Suprapubic skin (tissue), 4 donors: ENCODE data around the gene KRT8. TPM values are rescaled to one million over a fixed set of nuclear protein-coding genes. Genes with fewer than 3 reads are reported as not detected.

Experiments used
- DNase-seq, 2 donors: peaks; one replicate each; pipeline ENCODE4 v3.0.0-alpha.2; 2019; ENCODE audit warnings: low spot score in 2 of 2
- H3K27ac ChIP-seq: fragments of 200-600 bp; sonication (generic); one replicate; pipeline ENCODE4 v1.5.1; 2019
- H3K27me3 ChIP-seq: fragments of 200-600 bp; sonication (generic); one replicate; pipeline ENCODE4 v1.5.1; 2019
- H3K36me3 ChIP-seq: fragments of 200-600 bp; sonication (generic); one replicate; pipeline ENCODE4 v1.5.1; 2019
- H3K4me1 ChIP-seq: fragments of 200-600 bp; sonication (generic); one replicate; pipeline ENCODE4 v1.5.1; 2019
- H3K4me3 ChIP-seq: fragments of 200-600 bp; sonication (generic); one replicate; pipeline ENCODE4 v1.5.1; 2019; ENCODE audit warnings: mild to moderate bottlenecking
- H3K9me3 ChIP-seq: fragments of 200-600 bp; sonication (generic); one replicate; pipeline ENCODE4 v1.5.1; 2019
- EP300 ChIP-seq: sonication (generic); formaldehyde crosslinking; IDR thresholded peaks from one replicate; pipeline ENCODE4 v1.6.1; 2017; ENCODE audit warnings: antibody characterized with exemption
- POLR2A ChIP-seq, 2 donors: fragments of 450-650 bp; IDR thresholded peaks; one replicate each; pipeline ENCODE4 v1.6.1; 2017; ENCODE audit warnings: antibody characterized with exemption in 2 of 2, mild to moderate bottlenecking in 2 of 2, moderate library complexity in 2 of 2
- POLR2AphosphoS5 ChIP-seq, 3 donors: sonication (generic); formaldehyde crosslinking; IDR thresholded peaks; one replicate each; pipeline ENCODE4 v1.6.1; 2017; ENCODE audit warnings: antibody characterized with exemption in 3 of 3
- WGBS: methylation state at CpG from one replicate; pipeline ENCODE4 v1.1.5; 2018; 5-methylcytosine and 5-hydroxymethylcytosine counted together
- total RNA-seq, 4 donors: library from RNA; depleted of rRNA; stranded (reverse); fragments of >200 nt; gene quantifications; one replicate each; pipeline ENCODE4 v1.1.0, GENCODE V29; 2016
- TF ChIP-seq, protein P1 (sequence below), 2 donors: fragments of 200-600 bp in 1 of 2; fragments of 450-650 bp in 1 of 2; sonication (generic) in 1 of 2; IDR thresholded peaks; one replicate each; pipeline ENCODE4 v1.5.1; 2016 to 2019; ENCODE audit warnings: antibody characterized with exemption in 2 of 2, mild to moderate bottlenecking in 1 of 2, moderate library complexity in 1 of 2

KRT8 gene
- total RNA-seq, 4 donors from 2014 or later = 49.4 to 93.7 (median 65.9) TPM

DNA sequence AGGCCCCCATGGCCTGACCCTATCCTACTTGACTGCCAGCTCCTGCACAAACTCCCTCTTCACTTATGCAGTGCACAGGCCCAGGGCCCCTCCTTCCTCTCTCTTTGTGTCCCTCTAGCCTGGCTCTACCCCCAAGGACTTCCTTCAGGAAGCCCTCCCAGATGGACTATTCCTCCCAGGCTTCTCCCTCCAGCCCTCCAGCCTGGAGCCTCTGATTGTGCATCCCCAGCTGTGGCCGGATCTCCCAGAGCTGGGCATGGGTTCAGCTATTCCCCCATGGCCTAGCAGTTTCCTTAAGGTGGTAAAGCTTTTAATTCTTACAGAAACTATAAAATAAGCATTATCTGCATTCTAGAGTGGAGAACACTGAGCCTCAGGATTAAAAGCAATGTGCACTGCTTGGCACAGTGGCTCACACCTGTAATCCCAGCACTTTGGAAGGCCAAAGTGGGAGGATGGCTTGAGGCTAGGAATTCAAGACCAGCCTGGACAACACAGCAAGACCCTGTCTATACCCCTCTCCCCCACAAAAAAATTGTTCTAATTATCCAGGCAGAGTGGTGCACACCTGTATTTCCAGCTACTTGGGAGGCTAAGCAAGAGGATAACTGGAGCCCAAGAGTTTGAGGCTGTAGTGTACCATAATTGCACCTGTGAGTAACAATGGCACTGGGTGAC lies 16.8 kb upstream of the KRT8 start:
- DNase-seq = no peak
- Histone ChIP-seq H3K27me3 (no peaks in the 10 kb centered on the region), H3K4me3 (no peak overlapping the region), H3K9me3 (no peaks in the 10 kb centered on the region), H3K36me3 (no peaks in the 10 kb centered on the region), H3K4me1 (peaks cover 1% of the 10 kb centered on the region), H3K27ac (no peak overlapping the region)
- TF ChIP-seq, protein P1, sequence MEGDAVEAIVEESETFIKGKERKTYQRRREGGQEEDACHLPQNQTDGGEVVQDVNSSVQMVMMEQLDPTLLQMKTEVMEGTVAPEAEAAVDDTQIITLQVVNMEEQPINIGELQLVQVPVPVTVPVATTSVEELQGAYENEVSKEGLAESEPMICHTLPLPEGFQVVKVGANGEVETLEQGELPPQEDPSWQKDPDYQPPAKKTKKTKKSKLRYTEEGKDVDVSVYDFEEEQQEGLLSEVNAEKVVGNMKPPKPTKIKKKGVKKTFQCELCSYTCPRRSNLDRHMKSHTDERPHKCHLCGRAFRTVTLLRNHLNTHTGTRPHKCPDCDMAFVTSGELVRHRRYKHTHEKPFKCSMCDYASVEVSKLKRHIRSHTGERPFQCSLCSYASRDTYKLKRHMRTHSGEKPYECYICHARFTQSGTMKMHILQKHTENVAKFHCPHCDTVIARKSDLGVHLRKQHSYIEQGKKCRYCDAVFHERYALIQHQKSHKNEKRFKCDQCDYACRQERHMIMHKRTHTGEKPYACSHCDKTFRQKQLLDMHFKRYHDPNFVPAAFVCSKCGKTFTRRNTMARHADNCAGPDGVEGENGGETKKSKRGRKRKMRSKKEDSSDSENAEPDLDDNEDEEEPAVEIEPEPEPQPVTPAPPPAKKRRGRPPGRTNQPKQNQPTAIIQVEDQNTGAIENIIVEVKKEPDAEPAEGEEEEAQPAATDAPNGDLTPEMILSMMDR (IDR thresholded peaks at IDR 0.05) = no peak
- no peak for TF ChIP-seq EP300
- TF ChIP-seq POLR2AphosphoS5 (IDR thresholded peaks at IDR 0.05) = no peak
- TF ChIP-seq POLR2A (IDR thresholded peaks at IDR 0.05) = no peak
- WGBS = 84% methylated on average over 1 of the region's 1 CpG

DNA sequence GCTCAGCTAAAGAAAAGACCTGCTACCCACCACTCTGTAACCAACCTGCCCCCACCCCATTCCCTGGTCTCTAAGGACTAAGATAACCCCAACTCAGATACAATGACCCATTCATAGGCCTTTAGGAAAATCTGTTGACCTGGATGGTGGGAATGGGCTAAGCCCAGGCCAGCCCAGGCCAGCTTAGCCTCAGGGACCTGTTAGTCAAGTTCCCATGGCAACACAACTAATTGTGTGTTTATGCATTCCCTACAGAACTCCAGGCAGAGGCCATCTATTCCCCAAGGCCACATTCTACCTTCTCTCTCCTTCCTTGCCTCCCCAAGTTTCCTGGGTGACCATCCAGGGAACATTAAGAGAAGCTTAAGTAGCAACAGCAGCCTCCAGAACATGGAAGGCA lies 16.1 kb upstream of the KRT8 start:
- TF ChIP-seq, protein P1 (IDR thresholded peaks at IDR 0.05) = no peak
- no peak for TF ChIP-seq EP300
- TF ChIP-seq POLR2A (IDR thresholded peaks at IDR 0.05) = no peak
- TF ChIP-seq POLR2AphosphoS5 (IDR thresholded peaks at IDR 0.05) = no peak
- Histone ChIP-seq H3K36me3 (no peaks in the 10 kb centered on the region), H3K4me3 (no peak overlapping the region), H3K4me1 (no peaks in the 10 kb centered on the region), H3K27me3 (peaks cover 6% of the 10 kb centered on the region), H3K27ac (no peak overlapping the region), H3K9me3 (no peaks in the 10 kb centered on the region)
- no peak for DNase-seq

DNA sequence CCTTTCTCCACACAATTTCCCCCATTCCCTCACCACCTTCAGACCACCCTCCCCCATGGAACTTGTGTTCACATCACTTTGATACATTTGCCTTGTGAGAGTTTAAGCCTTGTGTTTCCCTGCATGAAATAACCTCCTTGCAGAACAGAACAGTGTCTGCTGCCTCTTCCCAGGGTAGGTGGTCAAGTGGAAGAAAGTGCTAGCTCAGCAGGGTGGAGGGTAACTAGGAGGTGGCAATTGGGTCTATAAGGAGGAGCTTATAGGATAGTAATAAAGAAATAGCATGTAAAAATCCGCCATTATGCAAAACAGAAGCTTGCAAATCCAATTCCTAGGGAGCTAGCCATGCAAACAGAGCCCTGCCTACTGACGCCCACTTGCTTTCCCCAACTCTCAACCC lies 13.9 kb upstream of the KRT8 start:
- WGBS = 80% methylated on average over 2 of the region's 2 CpGs
- H3K9me3 ChIP-seq = no peaks in the 10 kb centered on the region
- H3K4me3 ChIP-seq = no peak overlapping the region
- H3K27me3 ChIP-seq = peaks cover 11% of the 10 kb centered on the region
- no peak overlapping the region for H3K27ac ChIP-seq
- no peak for DNase-seq
- no peaks in the 10 kb centered on the region for H3K4me1 ChIP-seq
- H3K36me3 ChIP-seq = no peaks in the 10 kb centered on the region
- TF ChIP-seq POLR2AphosphoS5 (IDR thresholded peaks at IDR 0.05) (no peak), EP300 (no peak), POLR2A (IDR thresholded peaks at IDR 0.05) (no peak)
- TF ChIP-seq, protein P1 (IDR thresholded peaks at IDR 0.05) = no peak

DNA sequence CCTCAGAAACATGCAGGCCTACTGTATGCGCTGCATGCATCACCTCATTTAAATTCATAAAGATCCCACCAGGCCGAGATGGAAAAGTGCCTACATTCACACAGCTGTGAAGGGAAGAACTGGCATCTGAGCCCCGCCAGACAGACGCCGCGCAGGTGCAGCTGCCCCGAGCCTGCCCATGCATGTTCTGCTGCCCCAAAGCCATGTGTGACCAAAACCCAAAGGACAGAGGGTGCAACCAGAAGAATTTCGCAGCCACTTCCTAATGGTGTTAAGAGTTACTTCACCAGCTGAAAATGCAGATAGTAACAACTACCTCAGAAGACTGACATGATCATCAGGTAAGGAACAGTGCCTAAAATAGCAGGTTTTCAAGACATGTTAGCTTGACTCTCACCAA lies 13.5 kb upstream of the KRT8 start:
- no peak for DNase-seq
- no peak for TF ChIP-seq POLR2AphosphoS5 (IDR thresholded peaks at IDR 0.05)
- TF ChIP-seq, protein P1 (IDR thresholded peaks at IDR 0.05) = no peak
- no peak for TF ChIP-seq EP300
- no peak for TF ChIP-seq POLR2A (IDR thresholded peaks at IDR 0.05)
- Histone ChIP-seq H3K27me3 (peaks cover 11% of the 10 kb centered on the region), H3K4me3 (no peak overlapping the region), H3K4me1 (no peaks in the 10 kb centered on the region), H3K27ac (no peak overlapping the region), H3K9me3 (no peaks in the 10 kb centered on the region), H3K36me3 (no peaks in the 10 kb centered on the region)
- WGBS = 65% methylated on average over 6 of the region's 8 CpGs

DNA sequence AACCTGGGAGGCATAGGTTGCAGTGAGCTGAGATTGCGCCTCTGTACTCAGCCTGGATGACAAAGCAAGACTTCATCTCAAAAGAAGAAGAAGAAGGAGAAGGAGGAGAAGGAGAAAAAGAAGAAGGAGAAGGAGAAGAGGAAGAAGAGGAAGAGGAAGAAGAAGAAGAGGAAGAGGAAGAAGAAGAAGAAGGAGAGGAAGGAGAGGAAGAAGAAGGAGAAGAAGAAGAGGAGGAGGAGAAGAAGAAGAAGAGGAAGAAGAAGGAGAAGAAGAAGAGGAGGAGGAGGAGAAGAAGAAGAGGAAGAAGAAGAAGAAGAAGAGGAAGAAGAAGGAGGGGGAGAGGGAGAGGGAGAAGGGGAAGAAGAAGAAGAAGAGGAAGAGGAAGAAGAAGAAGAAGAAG lies 12.9 kb upstream of the KRT8 start:
- Histone ChIP-seq H3K27ac (no peak overlapping the region), H3K27me3 (peaks cover 13% of the 10 kb centered on the region), H3K9me3 (no peaks in the 10 kb centered on the region), H3K36me3 (no peaks in the 10 kb centered on the region), H3K4me1 (no peaks in the 10 kb centered on the region), H3K4me3 (no peak overlapping the region)
- WGBS = 96% methylated on average over 1 of the region's 1 CpG
- no peak for DNase-seq
- TF ChIP-seq POLR2A (IDR thresholded peaks at IDR 0.05) (no peak), POLR2AphosphoS5 (IDR thresholded peaks at IDR 0.05) (no peak), EP300 (no peak)
- TF ChIP-seq, protein P1 (IDR thresholded peaks at IDR 0.05) = no peak
